HG03442 (cell line): ENCODE data around the gene LIPE.

Experiments
- ATAC-seq: cut with Tn5 transposase; IDR thresholded peaks from one replicate; pipeline ENCODE4 v1.9.1; 2021; ENCODE audit warnings: mild to moderate bottlenecking, moderate library complexity; ENCODE audit not compliant: unreplicated experiment

LIPE gene

DNA sequence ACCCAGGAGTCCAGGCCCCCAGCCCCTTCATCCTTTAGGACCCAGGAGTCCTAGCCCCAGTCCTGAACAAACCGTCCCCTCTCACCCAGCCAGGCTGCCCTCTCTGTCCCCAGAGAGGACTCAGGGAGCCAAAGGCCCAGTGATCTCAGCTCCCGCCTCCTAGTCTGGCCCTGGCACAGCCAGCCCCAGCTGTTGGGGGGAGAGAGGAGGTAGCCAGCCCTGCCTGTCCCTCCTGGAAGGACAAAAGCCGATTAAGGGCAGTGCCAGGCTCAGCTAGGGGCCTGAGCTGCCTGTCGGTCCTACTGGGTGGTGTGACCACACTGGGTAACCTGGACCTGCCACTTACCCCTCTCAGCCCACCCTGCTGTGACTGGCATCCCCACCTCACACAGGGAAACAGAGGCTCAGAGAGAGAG, 14.5 kb downstream of the LIPE start:
- no peak for ATAC-seq

DNA sequence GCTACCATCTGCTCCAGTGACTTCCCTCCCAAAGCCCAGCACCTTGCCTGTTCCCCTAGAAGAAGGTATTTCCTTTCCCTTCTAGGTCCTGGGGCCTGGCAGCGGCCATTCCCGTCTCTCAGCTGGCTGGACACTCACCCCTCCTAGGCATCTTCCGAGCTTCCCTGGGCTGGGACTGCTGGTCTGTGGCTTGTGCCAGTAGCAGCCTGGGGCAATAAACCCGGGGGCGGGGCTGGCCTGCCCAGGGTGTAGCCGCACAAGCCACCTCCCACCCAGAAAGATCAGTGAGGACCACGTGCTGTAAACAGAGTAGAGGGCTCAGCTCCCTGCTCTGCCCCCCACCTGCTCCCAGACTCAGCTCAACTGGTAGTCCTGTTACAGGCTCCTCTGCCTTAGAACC, 15.0 kb downstream of the LIPE start:
- ATAC-seq, result no peak

DNA sequence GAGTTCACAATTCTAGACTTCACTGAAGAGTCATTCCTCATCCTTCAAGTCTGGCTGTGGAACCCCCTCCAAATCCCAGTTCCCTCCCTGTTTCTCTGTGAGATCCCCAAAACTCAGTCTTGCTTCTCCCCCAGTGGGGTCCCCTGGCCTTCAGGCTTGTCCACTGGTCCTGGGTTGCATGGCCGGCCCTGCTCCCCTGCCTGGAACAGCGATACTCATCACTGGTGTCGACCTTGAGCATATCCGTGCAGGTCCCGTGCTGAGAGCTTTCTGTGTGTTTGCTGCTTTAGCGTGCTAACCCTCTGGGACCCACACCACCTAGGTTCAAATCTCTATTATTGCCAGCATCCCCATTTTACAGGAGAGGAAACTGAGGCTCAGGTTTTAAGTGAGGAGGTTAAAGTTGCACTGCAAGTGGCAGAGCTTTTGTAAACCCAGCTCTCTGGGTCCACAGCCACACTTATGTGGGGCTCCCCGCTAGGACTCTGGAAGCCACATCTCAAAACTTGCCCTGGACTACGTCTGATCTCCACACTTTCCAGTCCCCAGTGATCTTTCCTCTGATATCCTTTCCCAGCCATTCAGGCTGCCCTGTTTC, 15.5 kb downstream of the LIPE start:
- no peak for ATAC-seq

- no peak for ATAC-seq
Observed at GRCh38 chr19:42410371-42410770, 16.8 kb downstream of the LIPE start.

DNA sequence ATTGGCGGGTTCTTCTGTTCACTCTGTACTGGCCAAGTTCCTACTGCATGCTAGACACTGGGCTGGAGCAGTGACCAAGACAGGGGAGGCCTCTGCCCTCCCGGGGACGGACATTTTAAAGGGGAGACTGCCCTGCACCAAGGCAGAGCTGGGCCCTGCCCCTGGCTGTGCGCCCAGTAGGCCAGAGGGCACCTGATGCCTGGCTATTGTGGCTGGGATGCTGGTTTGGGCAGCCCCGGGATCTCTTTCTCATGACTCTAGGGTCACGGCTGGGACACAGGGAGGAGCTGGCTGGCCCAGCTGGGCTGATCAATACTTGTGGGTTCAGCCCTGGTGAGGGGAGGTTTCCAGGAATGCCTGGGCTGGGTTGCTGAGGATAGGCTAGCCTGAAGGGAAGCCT, 17.7 kb downstream of the LIPE start:
- no peak for ATAC-seq

DNA sequence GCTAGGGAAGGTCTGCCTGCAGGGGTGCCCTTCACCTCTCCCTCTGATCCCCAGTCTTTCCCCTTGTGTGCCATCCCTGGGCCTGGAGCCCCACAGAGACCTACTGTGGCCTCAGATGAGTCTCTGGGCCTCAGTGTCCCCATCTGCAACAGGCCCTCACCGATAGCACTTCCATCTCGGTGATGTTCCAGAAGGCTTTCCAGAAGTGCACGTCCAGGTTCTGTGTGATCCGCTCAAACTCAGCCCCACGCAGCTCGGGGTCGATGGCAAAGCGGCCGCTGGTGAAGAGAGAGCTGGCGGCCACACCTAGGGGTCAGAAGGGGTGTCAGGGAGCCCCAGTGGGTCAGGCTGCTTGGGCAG, 19.4 kb downstream of the LIPE start:
- ATAC-seq, result no peak

GRCh38 chr19:42407085-42407815, 19.9 kb downstream of the LIPE start:
- ATAC-seq, result no peak

DNA sequence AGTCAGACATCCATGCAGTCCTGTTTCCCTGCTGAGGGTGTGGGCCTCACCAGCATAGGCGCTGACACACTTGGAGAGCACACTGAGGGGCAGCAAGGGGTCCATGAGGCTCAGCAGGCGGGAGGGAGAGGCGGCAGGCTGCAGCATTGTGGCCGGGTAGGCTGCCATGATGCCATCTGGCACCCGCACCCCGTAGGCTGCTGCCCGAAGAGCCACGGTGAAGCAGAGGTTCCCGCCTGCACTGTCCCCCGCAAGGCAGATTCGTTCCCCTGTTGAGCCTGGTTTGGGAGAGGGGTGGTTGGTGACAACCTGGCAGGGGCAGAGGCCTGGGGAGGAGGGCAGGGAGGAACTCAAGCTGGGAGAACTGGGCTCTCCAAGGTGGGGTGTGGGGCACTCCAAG, 21.1 kb downstream of the LIPE start:
- no peak for ATAC-seq

DNA sequence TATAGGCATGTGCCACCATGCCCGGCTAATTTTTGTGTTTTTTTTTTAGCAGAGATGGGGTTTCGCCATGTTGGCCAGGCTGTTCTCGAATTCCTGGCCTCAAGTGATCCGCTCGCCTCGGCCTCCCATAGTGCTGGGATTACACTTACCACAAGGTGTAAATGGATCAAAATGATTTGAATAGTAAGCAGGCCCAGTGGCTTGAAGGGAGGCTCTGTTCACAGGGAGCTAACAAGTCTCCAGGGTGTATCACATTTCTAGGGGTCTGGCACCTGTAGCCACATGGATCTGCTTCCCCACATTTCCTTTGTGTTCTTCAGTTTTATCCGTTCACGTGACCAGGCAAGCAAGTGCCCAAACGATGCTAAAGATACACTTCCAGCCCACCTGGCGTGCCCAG, 23.6 kb downstream of the LIPE start:
- ATAC-seq, result no peak

DNA sequence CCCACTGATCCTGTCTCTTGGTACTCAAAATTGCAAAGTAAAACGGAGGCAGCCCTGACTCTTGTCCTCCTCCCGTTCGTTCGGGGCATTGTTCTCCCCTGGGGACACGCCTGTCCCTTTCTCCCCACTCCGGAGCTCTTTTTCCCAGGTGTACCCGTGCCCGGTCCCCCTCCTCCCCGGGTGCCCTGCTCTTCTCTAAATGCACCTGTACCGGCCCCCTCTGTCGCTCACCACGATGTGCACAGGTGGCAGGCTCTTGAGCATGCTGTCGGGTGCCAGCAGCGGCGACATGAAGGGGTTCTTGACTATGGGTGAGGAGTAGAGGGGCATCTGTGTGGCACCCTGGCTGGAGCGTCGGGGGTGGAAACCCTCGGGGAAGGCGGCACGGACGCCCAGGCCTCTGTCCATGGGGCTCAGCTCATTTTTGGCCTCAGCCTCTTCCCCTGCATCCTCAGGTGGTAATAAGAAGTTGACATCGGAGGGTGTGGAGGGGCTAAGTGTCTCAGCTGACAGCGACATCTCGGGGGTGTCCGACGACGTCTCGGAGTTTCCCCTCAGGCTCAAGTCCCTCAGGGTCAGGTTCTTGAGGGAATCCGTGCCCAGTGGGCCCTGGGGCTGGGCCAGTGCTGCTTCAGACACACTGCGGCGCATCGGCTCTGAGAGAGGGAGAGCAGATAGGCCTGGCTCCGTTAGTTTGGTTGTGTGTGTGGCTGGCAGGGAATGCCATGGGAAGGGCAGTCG, 24.6 kb downstream of the LIPE start:
- ATAC-seq, result no peak

GRCh38 chr19:42401365-42402303, 25.6 kb downstream of the LIPE start:
- no peak for ATAC-seq

DNA sequence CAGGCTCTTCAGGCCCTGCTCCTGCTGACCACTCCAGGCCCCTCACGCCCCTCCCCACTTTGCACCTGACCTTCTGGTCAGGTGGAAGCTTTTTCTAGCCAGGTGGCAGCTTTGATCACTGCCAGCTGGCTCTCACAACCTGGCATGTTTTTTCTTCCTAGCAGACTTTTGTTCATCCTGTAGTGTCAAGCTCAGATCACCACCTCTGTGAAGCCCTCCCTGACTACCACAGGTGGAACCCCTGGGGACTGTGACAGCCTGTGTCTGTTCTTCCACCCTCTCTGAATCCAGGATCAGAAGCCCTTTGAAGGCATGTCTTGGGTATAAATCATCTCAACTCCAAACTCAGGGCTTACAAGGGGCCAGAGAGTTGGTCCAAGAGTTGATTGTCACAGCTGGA, 26.8 kb downstream of the LIPE start:
- no peak for ATAC-seq

DNA sequence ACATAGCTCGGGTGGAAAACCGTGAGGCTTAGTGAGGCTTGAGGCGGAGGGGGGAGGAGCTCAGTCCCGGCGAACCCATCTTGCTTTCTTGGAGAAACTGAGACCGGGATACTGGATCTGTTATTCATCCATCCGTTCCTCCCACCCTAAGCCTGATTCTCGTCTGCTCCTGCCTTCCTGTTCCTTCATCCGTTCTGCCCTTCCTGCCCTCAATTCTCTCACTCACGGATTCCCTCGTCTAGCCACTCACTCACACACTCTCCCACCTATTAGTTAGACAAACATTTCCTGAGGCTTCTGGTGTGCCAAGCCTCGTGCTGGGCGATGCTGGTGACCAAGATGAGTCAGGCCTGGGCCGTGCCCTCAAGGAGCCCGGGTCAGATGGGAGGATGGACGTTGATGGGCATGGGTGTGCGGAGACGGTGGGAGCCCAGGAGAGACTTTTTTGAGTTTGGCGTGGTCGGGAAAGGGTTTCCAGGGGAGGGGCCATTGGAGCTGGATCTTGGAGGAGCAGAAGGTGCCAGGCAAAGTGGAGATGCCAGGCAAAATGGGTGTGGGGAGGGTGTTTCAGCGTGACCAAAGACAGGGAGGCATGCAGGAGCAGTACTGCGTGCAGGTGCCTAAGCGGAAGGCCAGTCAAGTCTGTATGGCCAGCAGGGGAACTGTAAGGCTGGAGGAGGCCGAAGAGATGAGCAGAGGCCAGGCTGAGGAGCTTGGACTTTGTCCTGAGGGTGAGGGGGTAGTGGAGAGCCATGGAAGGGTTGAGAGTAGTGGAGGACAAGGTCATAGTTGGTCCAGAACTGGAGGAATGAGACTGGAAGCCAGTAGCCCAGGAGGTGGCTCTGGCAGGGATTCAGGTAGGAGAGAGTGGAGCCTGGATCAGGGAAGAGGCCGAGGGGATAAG, 29.7 kb downstream of the LIPE start:
- ATAC-seq, result no peak

DNA sequence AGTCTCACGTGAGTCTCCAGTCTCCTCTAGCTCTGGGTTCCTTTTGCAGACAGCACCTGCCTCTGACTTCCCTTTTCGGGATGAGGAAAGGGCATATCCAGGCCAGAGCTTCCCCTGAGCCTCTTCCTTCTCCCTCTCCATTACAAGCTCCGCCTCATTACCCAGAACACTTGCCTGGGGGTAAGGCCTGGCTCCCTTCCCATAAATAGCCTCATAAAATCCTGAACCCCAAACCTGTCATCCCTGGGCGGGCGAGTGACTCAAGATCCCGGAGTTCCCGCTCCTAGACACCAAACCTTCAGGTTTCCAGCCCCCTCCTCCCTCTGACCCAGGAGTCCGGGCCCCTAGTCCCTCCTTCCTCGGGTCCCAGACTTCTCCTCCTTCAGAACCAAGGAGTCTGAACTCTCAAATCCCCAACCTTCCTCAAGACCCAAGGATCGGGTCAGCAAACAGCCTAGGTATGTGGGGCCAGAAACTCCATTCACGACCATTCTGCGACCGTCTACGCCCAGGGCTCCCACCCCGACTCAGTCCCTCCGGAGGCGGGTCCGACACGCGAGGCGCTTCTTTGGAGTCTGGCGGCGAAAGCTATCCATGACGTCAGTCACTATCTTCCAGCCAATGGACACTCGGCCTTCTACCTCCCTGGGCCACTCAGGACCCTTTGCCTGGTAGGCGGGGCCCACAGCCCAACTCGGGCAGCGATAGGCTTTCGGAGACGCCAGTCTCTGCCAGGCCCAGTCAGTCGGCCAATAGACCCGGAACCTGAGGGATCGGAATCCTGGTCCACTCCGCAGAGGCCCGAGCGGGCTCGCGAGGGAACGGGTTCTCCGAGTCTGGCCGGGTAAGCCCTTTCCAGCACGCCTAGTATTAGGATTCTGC, 30.6 kb downstream of the LIPE start:
- peak; percentile 97 for ATAC-seq

DNA sequence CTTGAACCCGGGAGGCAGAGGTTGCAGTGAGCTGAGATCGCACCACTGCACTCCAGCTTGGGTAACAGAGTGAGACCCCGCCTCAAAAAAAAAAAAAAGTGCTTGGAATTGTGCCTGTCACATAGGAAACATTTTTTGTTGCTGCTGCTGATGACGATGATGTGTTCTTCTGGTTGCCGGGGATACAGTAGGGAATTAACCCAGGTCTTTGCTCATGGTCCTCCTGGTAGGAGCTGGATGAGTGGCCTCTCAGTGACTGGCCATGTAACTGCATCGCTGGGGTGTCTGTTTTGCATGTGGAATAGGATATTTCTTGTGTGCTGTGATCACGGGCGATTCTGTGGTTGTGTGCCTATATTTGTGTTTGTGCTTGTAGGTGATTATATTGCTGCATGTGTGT, 32.4 kb downstream of the LIPE start:
- no peak for ATAC-seq

- no peak for ATAC-seq
Observed at GRCh38 chr19:42392165-42392564, 35.0 kb downstream of the LIPE start.

GRCh38 chr19:42389899-42390298, 37.3 kb downstream of the LIPE start, which contains the start of gene CNFN:
Gene CNFN, minus strand, starts transcription at chr19:42390297. Its CDS starts 1,260 bp downstream, at chr19:42389037.
- no peak for ATAC-seq

DNA sequence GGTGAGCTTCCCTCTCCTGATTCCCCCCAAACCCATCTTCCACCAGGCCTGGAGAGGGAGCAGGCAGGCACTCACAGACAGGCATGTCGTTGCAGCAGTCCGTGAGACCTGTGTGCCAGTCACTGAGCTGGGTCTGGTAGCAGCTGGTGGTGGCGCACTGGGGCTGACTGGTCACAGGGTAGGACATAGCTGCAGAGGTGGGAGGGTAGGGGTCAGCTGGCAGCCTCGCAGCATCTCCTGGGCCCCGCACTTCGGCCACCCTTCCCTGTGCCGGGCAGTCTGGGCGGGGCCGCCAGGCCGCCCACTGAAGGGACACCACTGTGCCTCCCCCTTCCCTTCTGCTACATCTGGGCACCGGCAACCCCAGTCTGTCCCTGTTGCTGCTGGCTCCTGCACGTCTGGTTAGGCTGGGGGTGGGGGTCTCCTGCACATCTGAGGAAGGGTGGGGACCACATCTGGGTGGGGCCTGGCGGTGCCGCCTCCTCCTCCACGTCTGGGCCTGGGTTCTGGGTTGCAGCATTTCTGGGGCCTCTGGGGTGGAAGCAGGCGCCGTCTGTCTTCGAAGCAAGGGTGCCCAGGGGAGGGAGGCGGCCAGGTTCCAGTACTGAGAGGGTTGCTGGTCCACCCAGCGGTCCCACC, 38.2 kb downstream of the LIPE start:
- ATAC-seq, result no peak
